ENCODE measurements around the gene COBLL1.
"Not testable (repeated sequence)": the region's sequence is repeated elsewhere in the genome, so short reads cannot be mapped to it uniquely, and the experiment has no call there.

Gene COBLL1

DNA sequence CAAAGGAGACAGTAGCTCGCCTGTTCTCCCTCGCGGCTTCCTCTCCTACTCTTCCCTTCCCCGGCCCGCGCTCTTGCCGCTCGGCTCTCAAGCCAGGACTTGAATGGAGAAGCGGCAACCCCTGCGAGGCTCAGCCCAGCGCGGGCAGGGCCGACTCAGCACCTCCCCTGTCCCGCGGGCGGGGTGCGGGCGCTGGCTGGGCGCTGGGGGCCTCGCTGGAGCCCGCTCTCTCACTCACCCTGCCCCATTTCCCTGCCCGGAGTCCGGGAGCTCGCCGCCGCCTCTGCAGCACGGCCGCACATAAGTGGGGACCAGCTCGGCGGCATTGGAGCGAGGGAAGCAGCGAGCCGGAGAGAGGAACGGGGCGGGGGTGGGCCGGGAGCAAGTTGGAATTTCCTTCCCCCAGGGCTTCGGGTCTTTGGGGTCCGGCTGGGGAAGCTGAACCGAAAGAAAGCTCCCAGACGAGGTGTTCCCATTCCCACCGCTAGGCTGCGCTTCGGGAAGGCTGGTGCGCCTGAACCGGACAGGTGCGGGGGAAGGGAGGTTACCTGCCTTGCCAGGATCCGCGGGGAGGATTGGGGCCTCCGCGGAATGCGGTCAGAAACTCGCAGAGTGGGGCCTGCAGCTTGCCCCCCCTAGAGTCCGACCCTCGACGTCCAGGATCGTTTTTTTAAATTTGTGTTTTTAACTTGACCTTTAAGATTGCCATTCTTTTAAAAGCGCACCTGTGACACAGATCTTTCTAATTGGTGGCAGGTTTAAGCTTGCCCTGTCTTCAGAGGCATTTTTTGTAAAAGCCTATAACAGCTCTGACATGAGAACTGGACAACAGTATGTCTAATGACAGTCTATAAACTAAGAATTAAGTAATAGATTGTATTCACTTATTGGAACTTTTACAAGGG, at the start of gene COBLL1:
Gene COBLL1, minus strand, starts transcription at position 105 of the 905 bp plus-strand sequence. CDS start 627 bp downstream, outside the sequence.
- DNase-seq, result peak; percentile 92

DNA sequence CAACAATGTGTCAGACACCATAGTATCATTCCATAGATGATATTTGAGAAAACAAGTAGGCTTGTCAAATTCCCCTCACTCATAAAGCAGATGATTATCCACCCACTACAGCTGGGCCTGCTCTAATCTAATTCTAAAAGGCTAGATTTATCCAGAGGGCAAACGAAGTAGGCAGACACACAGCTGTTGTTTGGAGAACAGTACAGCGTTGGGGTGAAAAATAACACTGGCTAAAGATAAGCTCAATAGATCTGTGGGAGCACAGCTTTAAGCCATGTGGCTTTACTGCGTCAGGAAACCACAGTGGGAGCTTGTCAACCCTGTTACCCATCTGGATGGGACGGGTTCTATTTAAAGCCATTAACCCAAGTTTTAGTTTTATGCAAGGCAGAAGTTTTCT, 48.9 kb upstream of the COBLL1 start:
- DNase-seq, result no peak

GRCh38 chr2:164888592-164888991, 47.0 kb upstream of the COBLL1 start:
- no peak for DNase-seq

DNA sequence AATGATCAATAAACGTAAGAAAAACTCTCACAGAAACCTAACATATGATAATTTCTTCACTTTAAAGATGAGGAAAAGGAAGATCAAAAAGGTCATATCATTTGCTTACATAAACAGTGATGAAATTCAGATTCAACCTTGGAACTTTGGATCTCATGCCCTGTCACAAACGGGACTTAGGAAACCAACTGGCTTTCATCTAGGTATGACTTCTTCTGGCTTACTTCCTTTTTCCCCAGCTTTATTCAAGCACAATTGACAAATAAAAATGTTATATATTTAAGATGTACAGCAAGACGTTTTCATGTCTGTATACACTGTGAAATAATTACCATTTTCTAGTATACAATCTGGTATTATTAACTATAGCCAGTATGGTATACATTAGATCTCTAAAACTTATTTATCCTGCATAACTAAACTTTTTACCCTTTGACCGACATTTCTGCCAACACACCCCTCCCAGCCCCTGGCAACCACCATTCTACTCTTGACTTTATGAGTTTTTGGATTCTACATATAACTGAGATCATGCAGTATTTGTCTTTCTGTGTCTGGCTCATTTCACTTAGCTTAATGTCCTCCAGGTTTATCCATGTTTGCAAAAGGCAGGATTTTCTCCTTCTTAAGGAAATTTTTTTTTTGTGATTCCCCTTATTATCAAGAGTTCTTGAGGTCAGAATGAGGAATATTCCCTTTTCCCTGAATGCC, 46.0 kb upstream of the COBLL1 start:
- DNase-seq, result no peak

- no peak for DNase-seq
These were observed 40.7 kb upstream of the COBLL1 start for GRCh38 chr2:164882276-164882675.

- DNase-seq, result no peak
These were observed 39.9 kb upstream of the COBLL1 start for GRCh38 chr2:164881524-164881923.

GRCh38 chr2:164879901-164880535, 38.4 kb upstream of the COBLL1 start:
- no peak for DNase-seq

DNA sequence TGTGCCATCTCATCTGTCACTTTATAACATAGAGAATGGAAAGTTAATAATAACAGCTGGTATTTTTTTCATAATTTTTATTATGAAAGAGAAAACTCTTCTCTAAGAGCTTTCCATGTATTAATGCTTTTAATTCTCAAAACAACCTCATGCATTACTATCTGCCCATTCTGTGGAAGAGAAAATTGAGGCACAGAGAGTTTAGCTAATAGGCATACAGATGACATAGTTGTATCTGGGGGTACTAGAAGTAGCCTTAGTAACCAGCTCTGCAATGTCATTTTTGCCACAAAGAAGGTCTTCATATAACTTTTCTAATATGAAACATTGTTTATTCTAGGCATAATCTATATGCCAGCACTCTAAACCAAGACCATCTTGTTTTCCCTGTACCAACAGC, 36.3 kb upstream of the COBLL1 start:
- no peak for DNase-seq

- DNase-seq, result no peak
These were observed 35.5 kb upstream of the COBLL1 start for GRCh38 chr2:164877169-164877568.

DNA sequence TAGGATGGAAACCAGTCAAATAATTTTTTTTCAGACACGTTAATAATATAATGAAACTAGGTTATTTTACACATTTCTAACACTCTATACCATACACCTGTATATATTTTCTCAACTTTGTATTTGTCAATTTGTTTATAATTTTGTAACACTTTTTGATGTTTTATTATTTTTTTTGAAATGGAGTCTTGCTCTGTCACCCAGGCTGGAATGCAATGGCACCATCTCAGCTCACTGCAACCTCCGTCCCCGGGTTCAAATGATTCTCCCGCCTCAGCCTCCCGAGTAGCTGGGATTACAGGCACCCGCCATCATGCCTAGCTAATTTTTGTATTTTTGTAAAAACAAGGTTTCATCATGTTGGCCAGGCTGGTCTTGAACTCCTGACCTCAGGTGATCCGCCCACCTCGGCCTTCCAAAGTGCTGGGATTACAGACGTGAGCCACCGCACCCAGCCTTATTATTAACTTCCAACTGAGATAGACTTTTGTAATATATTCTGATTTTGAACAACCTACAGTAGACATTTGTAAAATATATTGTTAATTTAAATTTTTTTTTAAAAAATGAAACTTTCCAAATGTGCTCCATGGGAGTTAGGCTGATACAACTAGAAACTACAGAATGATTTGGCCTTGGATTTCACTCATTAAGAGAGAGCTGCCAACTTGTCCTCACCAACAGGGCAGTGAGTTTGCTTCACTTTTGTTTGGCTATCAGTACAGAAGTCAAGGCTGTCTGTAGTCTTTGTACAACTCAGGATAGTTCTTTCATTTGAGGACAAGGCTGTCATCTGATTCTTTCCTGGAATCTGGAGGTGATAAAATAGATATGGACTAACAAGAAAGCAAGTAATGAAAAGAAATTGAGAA, 33.9 kb upstream of the COBLL1 start:
- no peak for DNase-seq

DNA sequence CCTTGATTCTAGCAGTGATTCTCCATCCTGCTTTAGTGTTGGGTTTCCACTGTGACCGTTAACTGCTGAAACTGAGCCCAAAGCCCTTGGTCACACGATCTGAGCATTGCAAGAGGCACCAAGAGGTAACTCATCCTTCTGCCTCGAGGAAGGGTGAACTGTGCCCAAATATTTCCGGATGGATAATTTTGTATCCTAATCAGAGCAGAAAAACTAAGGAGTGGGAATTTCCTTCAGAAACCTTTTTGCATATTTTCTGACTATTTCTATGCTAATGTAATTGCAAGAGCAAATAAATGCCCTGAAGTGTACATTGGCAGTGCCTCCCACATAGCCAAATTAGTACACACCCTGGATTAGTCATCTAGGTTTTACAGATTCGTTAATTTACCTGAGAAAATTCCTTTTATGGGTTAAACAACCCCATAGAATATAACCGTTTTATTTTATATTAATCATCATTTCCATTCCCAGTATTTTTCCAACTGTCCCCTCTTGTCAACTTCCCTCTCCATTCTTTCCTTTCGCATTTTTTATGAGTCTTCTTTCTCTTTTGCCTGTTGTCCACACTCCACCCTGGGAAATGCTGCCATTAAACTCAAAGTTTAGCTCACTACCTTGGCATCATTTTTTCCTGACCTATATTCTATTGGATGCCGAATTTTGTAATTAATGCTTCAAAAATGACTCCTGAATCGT, 31.7 kb upstream of the COBLL1 start:
- no peak for DNase-seq

DNA sequence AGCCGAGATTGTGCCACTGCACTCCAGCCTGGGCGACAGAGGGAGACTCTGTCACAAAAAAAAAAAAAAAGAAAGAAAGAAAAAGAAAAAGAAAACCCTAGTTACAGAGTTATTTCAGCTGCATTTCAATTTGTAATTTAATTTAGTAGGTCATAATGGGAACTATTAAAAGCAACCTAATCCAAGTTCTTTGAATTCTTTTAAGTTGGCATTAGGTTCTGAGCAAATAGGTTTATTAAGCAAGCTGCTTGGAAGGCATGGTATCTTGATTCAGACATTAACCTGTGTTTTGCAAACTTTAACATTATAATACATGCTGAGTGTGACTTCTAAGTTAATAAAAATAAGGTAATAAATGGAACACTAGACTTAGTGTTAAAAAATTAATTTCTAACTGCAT, 29.8 kb upstream of the COBLL1 start:
- DNase-seq, result no peak

GRCh38 chr2:164869420-164869772, 27.8 kb upstream of the COBLL1 start:
- DNase-seq, result no peak

- DNase-seq, result no peak
These were observed 27.2 kb upstream of the COBLL1 start for GRCh38 chr2:164868563-164869419.

DNA sequence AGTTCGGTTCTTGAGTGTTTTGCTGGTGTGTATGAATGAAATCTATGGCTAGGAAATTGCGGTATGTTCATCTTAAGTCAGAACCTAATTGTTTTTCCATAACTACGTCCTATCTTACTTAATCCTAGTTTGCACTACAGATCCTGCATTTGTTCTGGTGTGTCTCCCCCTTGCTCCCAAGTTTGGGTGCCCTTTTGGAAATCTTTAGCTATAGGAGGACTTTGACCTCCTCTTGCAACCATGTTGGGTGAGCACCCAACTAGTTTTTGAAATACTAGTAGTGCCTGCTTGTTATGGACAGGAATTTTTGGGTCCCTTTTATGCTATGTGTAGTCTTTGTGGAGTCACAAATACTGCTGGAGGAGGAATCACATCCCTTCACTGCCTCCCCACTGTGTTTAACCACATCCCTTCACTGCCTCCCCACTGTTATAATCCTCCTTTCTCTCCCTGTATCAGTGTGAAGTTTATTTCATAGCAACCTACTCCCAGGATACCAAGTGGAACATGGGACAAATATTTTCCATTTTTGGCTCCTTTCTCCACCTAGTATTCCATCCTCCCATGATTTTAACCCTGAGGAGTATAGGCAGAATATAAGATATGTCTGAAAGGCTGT, 26.3 kb upstream of the COBLL1 start:
- no peak for DNase-seq

DNA sequence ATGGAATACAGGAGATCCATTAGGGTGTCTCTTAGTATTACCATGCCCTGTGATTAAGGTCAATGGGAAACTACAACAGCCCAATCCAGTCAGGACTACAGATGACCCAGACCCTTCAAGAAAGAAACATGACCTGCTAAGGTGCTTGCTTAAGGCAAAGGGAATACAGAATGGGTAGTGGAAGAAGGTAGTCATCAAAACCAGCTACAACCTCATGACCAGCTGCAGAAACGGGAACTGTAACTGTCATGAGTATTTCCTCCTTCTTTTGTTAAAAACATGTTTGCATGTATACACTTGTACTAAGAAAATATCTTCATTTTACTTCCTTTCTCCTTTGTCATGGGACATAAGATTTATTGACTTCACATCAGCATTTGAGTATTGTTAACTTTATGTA, 24.8 kb upstream of the COBLL1 start:
- not testable (repeated sequence) for DNase-seq

GRCh38 chr2:164860694-164861042, 19.0 kb upstream of the COBLL1 start:
- DNase-seq, result no peak

DNA sequence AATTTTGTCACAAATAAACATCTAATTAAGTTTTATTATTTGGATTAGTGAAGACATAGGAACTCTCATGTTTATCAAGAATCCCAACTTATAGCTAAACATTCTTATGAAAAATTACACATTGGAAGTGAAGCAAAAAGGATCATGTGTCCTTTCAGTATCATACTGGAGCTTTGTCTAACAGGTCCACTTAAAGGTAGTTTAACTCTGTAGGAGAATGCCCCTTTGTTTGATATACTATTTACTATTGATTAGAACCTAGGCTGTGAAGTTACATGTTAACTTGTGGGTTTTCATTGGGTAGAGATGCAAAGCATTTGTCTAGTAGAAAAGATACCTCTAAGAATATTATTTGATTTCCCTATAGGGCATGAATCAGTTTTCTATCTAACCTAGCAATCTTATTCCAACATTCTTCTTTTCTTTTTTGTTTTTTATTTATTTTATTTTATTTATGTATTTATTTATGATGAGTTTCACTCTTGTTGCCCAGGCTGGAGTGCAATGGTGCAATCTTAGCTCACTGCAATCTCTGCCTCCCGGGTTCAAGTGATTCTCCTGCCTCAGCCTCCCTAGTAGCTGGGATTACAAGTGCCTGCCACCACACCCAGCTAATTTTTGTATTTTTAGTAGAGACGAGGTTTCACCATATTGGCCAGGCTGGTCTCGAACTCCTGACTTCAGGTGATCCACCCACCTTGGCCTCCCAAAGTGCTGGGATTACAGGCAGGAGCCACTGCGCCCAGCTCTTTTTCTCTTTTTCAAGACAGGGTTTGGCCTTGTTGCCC, 18.5 kb upstream of the COBLL1 start:
- not testable (repeated sequence) for DNase-seq

DNA sequence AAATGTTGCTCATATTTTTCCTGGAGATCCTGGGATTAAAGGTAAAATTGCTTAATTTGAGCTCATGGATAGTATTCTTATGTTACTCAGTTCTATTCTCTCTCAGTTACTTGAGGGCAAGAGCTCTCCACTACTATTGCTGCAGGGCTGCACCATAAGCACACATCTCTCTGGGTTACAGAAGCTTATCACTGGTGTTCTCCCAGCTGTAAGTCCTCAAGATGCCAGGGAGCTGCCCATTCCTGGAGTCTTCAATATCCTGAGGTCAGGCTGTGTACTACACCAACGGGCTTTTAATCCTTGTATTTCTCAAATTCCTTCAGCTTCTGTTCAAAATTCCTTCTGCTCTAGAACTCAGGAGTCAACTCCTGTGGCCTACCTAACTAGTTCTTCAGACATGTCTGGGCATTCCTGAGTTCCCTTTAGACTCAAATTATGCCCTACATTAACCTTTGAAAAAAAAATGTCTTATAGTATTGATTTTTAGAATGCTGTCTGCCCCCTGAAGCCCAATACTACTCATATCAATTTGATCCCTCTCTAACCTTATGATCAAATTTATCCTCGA, 17.7 kb upstream of the COBLL1 start:
- DNase-seq, result no peak

DNA sequence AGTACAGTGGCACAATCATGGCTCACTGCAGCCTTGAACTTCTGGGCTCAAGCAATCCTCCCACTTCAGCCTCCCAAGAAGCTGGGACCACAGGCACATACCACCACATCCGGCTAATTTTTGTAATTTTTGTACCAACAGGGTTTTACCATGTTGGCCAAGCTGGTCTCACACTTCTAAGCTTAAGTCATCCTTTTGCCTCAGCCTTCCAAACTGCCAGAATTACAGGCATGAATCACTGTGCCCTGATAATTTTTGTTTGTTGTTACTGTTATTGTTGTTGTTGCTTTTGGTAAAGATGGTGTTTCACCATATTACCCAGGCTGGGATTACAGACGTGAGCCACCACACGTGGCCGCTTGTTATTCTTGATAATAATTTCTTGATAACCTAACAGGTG, 10.5 kb upstream of the COBLL1 start:
- no peak for DNase-seq

All from islet precursor cell (in vitro differentiated cells).